MCF 10A (cell line): ENCODE results near the gene AUP1. TPM values are rescaled to one million over a fixed set of nuclear protein-coding genes. Genes with fewer than 3 reads are reported as not detected.

Source experiments
- BruUV-seq: library from RNA; stranded (reverse); fragments of 400-500 nt; replicated peaks from 2 replicates; lab custom pipeline; 2021; lab: Mats Ljungman, UMichigan
- CTCF ChIA-PET: fragments of 300-600 bp; sonication (Branson Sonifier 250); formaldehyde crosslinking; extraction: SDS; loops from one replicate; lab custom pipeline; 2021; ENCODE audit warnings: antibody characterized with exemption, inconsistent platforms; lab: Yijun Ruan, JAX
- POLR2A ChIA-PET: fragments of 300-600, 350-650 bp; sonication (Branson Sonifier 250); formaldehyde crosslinking; extraction: SDS; loops from one replicate; lab custom pipeline; 2020; ENCODE audit warnings: antibody characterized with exemption, inconsistent platforms; lab: Yijun Ruan, JAX
- DNase-seq: peaks from one replicate; pipeline ENCODE4 v3.0.0-alpha.2; 2018; ENCODE audit not compliant: unreplicated experiment
- H3K27ac Mint-ChIP-seq: one replicate; pipeline ENCODE4 v1.8.0; 2022; ENCODE audit warnings: mild to moderate bottlenecking, low read depth, mixed read lengths; ENCODE audit not compliant: unreplicated experiment
- H3K27me3 Mint-ChIP-seq: one replicate; pipeline ENCODE4 v1.8.0; 2022; ENCODE audit warnings: mixed read lengths; ENCODE audit not compliant: insufficient read depth, unreplicated experiment
- H3K36me3 Mint-ChIP-seq: one replicate; pipeline ENCODE4 v1.8.0; 2022; ENCODE audit warnings: mild to moderate bottlenecking, moderate library complexity, mixed read lengths; ENCODE audit not compliant: insufficient read depth, unreplicated experiment
- H3K4me1 Mint-ChIP-seq: one replicate; pipeline ENCODE4 v1.8.0; 2022; ENCODE audit warnings: mixed read lengths; ENCODE audit not compliant: insufficient read depth, unreplicated experiment
- H3K4me3 Mint-ChIP-seq: one replicate; pipeline ENCODE4 v1.8.0; 2022; ENCODE audit warnings: mild to moderate bottlenecking, moderate library complexity, mixed read lengths; ENCODE audit not compliant: unreplicated experiment
- H3K9me3 Mint-ChIP-seq: one replicate; pipeline ENCODE4 v1.8.0; 2022; ENCODE audit warnings: mixed read lengths; ENCODE audit not compliant: unreplicated experiment
- CTCF ChIP-seq: fragments of 200-600 bp; IDR thresholded peaks from one replicate; pipeline ENCODE4 v1.8.0; 2022; ENCODE audit warnings: antibody characterized with exemption, mild to moderate bottlenecking; ENCODE audit not compliant: unreplicated experiment
- intact Hi-C: fragments of 100-400 bp; cut with micrococcal nuclease; formaldehyde crosslinking; loops from 2 replicates; pipeline ENCODE4 v1.14.1; 2022
- total RNA-seq: library from RNA; stranded (reverse); gene quantifications from 2 replicates; pipeline ENCODE4 v1.2.3, GENCODE V29; 2022

The AUP1 gene
- total RNA-seq, 1 experiment from 2014 or later, result 140 TPM

- Mint-ChIP-seq H3K27ac (no peak overlapping the region), H3K4me1 (peaks cover 38% of the 10 kb centered on the region), H3K36me3 (no peaks in the 10 kb centered on the region), H3K27me3 (no peaks in the 10 kb centered on the region), H3K4me3 (no peak overlapping the region), H3K9me3 (no peaks in the 10 kb centered on the region)
- TF ChIP-seq CTCF, result no peak
- intact Hi-C loops, result no loop called here
- POLR2A ChIA-PET, result interaction anchor here (0.6 to 2.9 kb wide), 3 partner anchors 8 to 128 kb away, joined by 3 to 8 read pairs (median 3); no protein-coding TSS in a partner anchor
- CTCF ChIA-PET, result interaction anchor here (1.1 to 1.3 kb wide), 2 partner anchors 13 to 17 kb away, joined by 3 read pairs; no protein-coding TSS in a partner anchor
- no peak for DNase-seq
- BruUV-seq, result no TSS peak
Measured at GRCh38 chr2:74559912-74560311, 30.4 kb upstream of the AUP1 start.

- no peak for TF ChIP-seq CTCF
- H3K4me1 Mint-ChIP-seq, result peaks cover 27% of the 10 kb centered on the region
- ChIA-PET POLR2A (interaction anchor here (1.3 to 2.9 kb wide), 2 partner anchors 9 to 29 kb away, joined by 5 to 8 read pairs; partner anchors contain the start of genes AUP1 and HTRA2), CTCF (interaction anchor here (0.8 to 1.8 kb wide), 6 partner anchors 9 to 76 kb away, joined by 3 to 6 read pairs (median 4); partner anchors contain the start of genes CCDC142 and TTC31)
- BruUV-seq, result no TSS peak
- no peaks in the 10 kb centered on the region for H3K9me3 Mint-ChIP-seq
- H3K27ac Mint-ChIP-seq, result no peak overlapping the region
- no peak overlapping the region for H3K4me3 Mint-ChIP-seq
- H3K27me3 Mint-ChIP-seq, result no peaks in the 10 kb centered on the region
- H3K36me3 Mint-ChIP-seq, result no peaks in the 10 kb centered on the region
- DNase-seq, result no peak
- intact Hi-C loops, result no loop called here
Measured at GRCh38 chr2:74558284-74559230, 29.1 kb upstream of the AUP1 start.

GRCh38 chr2:74556831-74557370 lies 27.4 kb upstream of the AUP1 start:
- H3K27me3 Mint-ChIP-seq, result no peaks in the 10 kb centered on the region
- H3K27ac Mint-ChIP-seq, result no peak overlapping the region
- ChIA-PET CTCF (interaction anchor here (1.5 to 1.9 kb wide), 4 partner anchors 11 to 74 kb away, joined by 3 to 6 read pairs (median 4); partner anchors contain the start of genes CCDC142 and TTC31), POLR2A (no interaction called here)
- intact Hi-C loops, result no loop called here
- peaks cover 17% of the 10 kb centered on the region for H3K4me1 Mint-ChIP-seq
- H3K4me3 Mint-ChIP-seq, result no peak overlapping the region
- TF ChIP-seq CTCF, result no peak
- BruUV-seq, result no TSS peak
- no peaks in the 10 kb centered on the region for H3K36me3 Mint-ChIP-seq
- no peaks in the 10 kb centered on the region for H3K9me3 Mint-ChIP-seq
- no peak for DNase-seq

GRCh38 chr2:74556159-74556558 lies 26.7 kb upstream of the AUP1 start:
- no peak for TF ChIP-seq CTCF
- Mint-ChIP-seq H3K9me3 (no peaks in the 10 kb centered on the region), H3K27ac (no peak overlapping the region), H3K36me3 (no peaks in the 10 kb centered on the region), H3K27me3 (no peaks in the 10 kb centered on the region), H3K4me3 (no peak overlapping the region), H3K4me1 (peaks cover 10% of the 10 kb centered on the region)
- POLR2A ChIA-PET, result no interaction called here
- BruUV-seq, result no TSS peak
- no peak for DNase-seq
- CTCF ChIA-PET, result interaction anchor here (1.9 kb wide), 1 partner anchor 33 kb away, joined by 4 read pairs; no protein-coding TSS in a partner anchor
- intact Hi-C loops, result no loop called here
